Measurements from ENCODE around the gene MYH14. TPM values are rescaled to one million over a fixed set of nuclear protein-coding genes. Genes with fewer than 3 reads are reported as not detected.

MYH14 gene
- total and polyA plus RNA-seq, 2 of the 13 experiments (the other 11 are each of a cell fraction or from before 2014, with no cell fraction given) = 5.5 to 5.8 TPM

DNA sequence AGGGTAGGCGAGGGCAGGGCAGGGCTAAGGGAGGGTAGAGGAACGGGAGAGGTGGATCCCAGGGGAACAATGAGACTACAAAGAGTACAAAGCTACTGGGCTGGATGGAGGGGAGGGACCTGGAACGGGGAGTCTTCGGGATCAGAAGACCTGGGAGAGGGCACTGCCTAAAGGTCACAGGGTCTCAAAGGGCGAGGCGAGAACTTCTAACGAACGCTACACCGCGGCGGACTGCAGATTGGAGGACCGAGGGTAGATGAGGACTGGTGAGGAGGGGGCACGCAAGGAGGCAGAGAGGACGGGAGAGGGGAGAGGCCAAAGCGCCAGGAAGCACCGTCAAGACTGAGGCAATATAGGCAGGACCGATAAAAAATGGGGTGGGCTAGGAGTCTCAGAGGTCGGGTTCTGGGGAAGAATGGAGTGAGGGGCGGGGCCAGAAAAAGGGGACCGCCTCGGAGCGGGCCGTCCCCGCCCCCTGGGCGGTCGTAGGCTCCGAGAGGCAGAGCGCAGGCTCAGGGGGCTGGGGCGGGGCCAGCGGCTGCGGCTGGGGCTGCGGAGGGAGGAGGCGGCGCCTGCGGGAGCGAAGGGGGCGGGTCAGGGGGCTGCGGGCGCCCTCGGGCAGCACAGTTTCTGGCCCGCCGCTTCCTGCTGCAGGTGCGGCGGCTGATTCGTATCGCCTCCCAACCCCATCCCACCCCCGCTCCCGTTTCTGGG, 127.1 kb downstream of the MYH14 start (continued):
- TF ChIP-seq CBX5 (CRISPR knock-in tag; IDR thresholded peaks at IDR 0.05; ENCODE audit: borderline replicate concordance) = no peak
- TF ChIP-seq BRD4 (CRISPR knock-in tag; IDR thresholded peaks at IDR 0.05) = no peak
- TF ChIP-seq, protein P1, sequence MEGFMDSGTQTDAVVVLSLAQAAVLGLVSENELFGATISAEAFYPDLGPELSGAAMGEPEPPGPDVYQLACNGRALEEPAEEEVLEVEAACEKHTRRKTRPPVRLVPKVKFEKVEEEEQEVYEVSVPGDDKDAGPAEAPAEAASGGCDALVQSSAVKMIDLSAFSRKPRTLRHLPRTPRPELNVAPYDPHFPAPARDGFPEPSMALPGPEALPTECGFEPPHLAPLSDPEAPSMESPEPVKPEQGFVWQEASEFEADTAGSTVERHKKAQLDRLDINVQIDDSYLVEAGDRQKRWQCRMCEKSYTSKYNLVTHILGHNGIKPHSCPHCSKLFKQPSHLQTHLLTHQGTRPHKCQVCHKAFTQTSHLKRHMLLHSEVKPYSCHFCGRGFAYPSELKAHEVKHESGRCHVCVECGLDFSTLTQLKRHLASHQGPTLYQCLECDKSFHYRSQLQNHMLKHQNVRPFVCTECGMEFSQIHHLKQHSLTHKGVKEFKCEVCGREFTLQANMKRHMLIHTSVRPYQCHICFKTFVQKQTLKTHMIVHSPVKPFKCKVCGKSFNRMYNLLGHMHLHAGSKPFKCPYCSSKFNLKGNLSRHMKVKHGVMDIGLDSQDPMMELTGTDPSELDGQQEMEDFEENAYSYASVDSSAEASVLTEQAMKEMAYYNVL (CRISPR knock-in tag; IDR thresholded peaks at IDR 0.05; ENCODE audit: borderline replicate concordance) = no peak
- peak; percentile 85 for TF ChIP-seq ZBTB38 (CRISPR knock-in tag; IDR thresholded peaks at IDR 0.05)
- no peak for TF ChIP-seq ZNF761 (CRISPR knock-in tag; conservative IDR thresholded peaks at IDR 0.05)
- no peak for TF ChIP-seq ZNF10 (CRISPR knock-in tag; IDR thresholded peaks at IDR 0.05; ENCODE audit: borderline replicate concordance, low read depth)
- no peak for TF ChIP-seq ZNF33B (CRISPR knock-in tag; IDR thresholded peaks at IDR 0.05)
- no peak for TF ChIP-seq ZNF460 (CRISPR knock-in tag; IDR thresholded peaks at IDR 0.05; ENCODE audit: borderline replicate concordance)
- TF ChIP-seq PCBP2 (optimal IDR thresholded peaks at IDR 0.05; ENCODE audit: low read depth, low read length, poor library complexity, severe bottlenecking) = no peak
- no peak for TF ChIP-seq MBNL3 (CRISPR knock-in tag; conservative IDR thresholded peaks at IDR 0.05)
- TF ChIP-seq, protein P2, sequence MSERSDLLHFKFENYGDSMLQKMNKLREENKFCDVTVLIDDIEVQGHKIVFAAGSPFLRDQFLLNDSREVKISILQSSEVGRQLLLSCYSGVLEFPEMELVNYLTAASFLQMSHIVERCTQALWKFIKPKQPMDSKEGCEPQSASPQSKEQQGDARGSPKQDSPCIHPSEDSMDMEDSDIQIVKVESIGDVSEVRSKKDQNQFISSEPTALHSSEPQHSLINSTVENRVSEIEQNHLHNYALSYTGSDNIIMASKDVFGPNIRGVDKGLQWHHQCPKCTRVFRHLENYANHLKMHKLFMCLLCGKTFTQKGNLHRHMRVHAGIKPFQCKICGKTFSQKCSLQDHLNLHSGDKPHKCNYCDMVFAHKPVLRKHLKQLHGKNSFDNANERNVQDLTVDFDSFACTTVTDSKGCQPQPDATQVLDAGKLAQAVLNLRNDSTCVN (CRISPR knock-in tag; IDR thresholded peaks at IDR 0.05; ENCODE audit: borderline replicate concordance) = no peak
- TF ChIP-seq ZMYM3 (CRISPR knock-in tag; IDR thresholded peaks at IDR 0.05) = no peak
- TF ChIP-seq MTF2 (CRISPR knock-in tag; IDR thresholded peaks at IDR 0.05; ENCODE audit: borderline replicate concordance) = no peak
- no peak for TF ChIP-seq PRMT3 (CRISPR knock-in tag; IDR thresholded peaks at IDR 0.05; ENCODE audit: borderline replicate concordance, low read depth)
- TF ChIP-seq, protein P3, sequence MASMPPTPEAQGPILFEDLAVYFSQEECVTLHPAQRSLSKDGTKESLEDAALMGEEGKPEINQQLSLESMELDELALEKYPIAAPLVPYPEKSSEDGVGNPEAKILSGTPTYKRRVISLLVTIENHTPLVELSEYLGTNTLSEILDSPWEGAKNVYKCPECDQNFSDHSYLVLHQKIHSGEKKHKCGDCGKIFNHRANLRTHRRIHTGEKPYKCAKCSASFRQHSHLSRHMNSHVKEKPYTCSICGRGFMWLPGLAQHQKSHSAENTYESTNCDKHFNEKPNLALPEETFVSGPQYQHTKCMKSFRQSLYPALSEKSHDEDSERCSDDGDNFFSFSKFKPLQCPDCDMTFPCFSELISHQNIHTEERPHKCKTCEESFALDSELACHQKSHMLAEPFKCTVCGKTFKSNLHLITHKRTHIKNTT (CRISPR knock-in tag; IDR thresholded peaks at IDR 0.05) = no peak
- TF ChIP-seq ZNF724P (CRISPR knock-in tag; IDR thresholded peaks at IDR 0.05; ENCODE audit: borderline replicate concordance) = no peak
- TF ChIP-seq, protein P4, sequence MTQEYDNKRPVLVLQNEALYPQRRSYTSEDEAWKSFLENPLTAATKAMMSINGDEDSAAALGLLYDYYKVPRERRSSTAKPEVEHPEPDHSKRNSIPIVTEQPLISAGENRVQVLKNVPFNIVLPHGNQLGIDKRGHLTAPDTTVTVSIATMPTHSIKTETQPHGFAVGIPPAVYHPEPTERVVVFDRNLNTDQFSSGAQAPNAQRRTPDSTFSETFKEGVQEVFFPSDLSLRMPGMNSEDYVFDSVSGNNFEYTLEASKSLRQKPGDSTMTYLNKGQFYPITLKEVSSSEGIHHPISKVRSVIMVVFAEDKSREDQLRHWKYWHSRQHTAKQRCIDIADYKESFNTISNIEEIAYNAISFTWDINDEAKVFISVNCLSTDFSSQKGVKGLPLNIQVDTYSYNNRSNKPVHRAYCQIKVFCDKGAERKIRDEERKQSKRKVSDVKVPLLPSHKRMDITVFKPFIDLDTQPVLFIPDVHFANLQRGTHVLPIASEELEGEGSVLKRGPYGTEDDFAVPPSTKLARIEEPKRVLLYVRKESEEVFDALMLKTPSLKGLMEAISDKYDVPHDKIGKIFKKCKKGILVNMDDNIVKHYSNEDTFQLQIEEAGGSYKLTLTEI (CRISPR knock-in tag; conservative IDR thresholded peaks at IDR 0.05) = no peak
- TF ChIP-seq ZNF605 (CRISPR knock-in tag; IDR thresholded peaks at IDR 0.05) = 0 out of 2 replicates have a peak, but pooled peaks have one; percentile 4
- no peak for TF ChIP-seq ZBTB7B (CRISPR knock-in tag; IDR thresholded peaks at IDR 0.05)
- no peak for TF ChIP-seq ZNF329 (CRISPR knock-in tag; IDR thresholded peaks at IDR 0.05; ENCODE audit: low read depth)
- TF ChIP-seq ZNF432 (CRISPR knock-in tag; IDR thresholded peaks at IDR 0.05; ENCODE audit: borderline replicate concordance) = no peak
- TF ChIP-seq, protein P5, sequence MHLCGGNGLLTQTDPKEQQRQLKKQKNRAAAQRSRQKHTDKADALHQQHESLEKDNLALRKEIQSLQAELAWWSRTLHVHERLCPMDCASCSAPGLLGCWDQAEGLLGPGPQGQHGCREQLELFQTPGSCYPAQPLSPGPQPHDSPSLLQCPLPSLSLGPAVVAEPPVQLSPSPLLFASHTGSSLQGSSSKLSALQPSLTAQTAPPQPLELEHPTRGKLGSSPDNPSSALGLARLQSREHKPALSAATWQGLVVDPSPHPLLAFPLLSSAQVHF (CRISPR knock-in tag; IDR thresholded peaks at IDR 0.05) = no peak
